ENCODE data around the gene RYK. TPM values are rescaled to one million over a fixed set of nuclear protein-coding genes. Genes with fewer than 3 reads are reported as not detected.

The RYK gene
- total RNA-seq, 4 donors from 2014 or later: 69.3 to 100 (median 84.7) TPM

DNA sequence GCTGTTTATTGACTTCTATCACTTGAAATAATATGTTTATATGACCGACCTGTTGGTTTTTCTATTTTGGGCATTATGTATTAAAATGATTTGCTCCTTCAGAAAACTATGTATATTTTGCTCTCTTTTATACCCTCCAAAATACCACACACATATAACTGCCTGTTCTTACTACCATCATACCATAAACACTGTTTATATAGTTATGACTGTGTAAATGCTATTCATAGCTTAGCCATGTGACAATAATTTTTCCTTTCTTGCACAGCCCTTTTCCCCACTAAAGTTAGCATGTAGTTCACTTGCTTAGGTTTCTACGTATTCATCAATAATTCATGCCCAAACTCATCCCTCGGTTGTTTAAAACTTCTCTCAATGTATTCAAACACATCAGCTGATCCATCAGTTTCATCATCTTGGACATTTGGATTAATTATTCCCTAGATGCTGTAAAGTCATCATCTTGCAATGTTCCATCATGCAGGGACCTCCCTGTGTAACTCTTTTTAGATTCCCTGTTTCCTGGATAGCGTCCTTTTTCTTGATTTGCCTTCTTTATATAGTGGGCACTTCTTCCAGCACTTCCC lies 8.2 kb upstream of the RYK start:
- ATAC-seq (ENCODE audit: low FRiP score): no peak
- no peak for TF ChIP-seq CTCF (IDR thresholded peaks at IDR 0.05)
- no peak for DNase-seq (ENCODE audit: low spot score)

DNA sequence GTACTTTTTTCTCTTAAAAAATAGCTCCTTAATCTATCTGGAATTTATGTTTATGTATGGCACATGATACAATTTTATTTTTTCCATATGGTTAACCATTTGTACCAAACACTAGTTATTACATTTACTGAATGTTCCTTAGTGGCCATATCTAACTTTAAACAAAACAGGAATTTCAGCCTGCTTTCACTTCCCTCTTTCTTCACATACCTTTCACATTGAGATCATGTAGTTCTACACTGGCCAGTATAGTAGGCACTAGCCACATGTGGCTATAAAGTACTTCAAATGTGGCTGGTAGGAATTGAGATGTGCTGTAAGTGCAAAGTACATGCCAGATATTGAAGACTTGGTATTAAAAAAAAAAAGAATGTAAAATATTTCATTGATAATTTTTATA lies 4.7 kb upstream of the RYK start:
- TF ChIP-seq CTCF (IDR thresholded peaks at IDR 0.05): no peak
- no peak for ATAC-seq (ENCODE audit: low FRiP score)
- no peak for DNase-seq (ENCODE audit: low spot score)

DNA sequence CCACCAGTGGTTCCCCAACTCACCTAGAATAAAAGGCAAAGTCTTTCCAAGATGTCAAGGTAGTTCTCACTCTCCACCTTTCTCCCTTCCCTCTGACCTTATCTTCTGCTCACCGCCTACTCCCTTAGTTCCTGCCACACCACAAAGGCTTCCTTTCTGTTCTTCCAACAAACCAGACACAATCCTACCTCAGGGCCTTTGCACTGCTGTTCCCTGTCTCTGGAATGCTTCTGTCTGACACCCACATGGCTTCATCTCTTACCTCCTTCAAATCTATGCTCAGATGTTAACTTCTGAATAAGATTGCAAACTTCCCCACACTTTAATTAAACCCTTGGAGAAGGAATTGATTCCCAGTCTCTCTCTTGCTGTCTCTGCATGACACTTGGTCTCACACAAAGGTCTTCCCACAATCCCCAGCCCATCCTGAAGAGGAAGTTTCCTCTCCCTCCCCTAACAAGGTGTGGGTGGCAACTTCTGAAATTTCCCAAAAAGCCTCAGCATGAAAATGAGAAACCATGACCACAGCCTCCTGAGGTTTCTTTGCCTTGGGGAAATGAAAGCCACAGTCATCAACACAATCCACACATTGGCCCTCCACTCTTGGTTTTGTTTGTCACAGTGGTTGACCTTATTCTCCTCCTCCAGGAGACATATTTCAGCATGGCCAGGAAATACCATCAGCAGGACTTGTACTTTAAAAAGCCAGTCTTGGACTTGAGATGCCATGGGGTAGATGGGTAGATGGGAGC lies 3.0 kb upstream of the RYK start:
- DNase-seq (ENCODE audit: low spot score) (no peak), ATAC-seq (ENCODE audit: low FRiP score) (no peak)
- no peak for TF ChIP-seq CTCF (IDR thresholded peaks at IDR 0.05)

GRCh38 chr3:134252766-134253165 lies 2.1 kb upstream of the RYK start:
- no peak for TF ChIP-seq CTCF (IDR thresholded peaks at IDR 0.05)
- ATAC-seq (ENCODE audit: low FRiP score): no peak
- DNase-seq (ENCODE audit: low spot score): no peak

GRCh38 chr3:134251731-134252391 lies 1.2 kb upstream of the RYK start:
- ATAC-seq (ENCODE audit: low FRiP score): no peak
- DNase-seq (ENCODE audit: low spot score): no peak
- no peak for TF ChIP-seq CTCF (IDR thresholded peaks at IDR 0.05)

DNA sequence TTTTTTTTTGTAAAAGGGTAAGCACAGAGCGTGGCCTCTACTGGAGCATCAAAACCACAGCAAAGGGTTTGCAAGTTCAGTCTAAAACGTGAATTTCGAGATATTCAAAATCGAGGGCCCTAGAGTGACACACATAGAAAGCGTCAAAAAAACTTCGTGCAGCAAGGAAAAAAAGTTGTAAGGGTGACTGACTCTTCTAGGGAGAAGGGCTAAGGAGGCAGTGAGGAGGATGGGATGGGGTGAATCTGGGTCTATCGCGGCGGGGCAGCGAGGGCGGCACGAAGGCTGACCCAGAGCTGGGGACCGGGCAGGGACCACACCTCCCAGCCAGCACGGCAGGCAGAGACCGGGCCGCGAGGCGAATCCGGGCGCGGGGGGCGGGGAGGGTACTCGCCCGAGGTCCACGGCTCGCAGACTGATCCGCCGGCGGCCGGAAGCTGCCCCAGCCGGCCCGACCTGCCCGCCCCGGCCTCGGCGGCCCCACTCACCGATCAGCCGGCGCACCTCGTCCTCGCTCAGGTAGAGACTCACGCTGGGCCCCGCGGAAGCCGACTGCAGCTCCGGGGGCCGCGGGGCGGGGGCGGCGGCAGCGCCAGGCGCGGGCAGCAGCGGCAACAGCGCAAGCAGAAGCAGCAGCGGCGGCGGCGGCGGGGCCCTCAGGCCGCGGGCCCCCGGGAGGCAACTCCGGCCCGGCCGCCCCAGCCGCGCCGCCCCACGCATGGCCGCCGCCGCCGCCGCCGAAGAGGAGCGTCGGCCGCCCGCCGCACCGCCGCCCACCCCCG lies 533 bp downstream of the RYK start:
- ATAC-seq (ENCODE audit: low FRiP score) (peak; percentile 79), DNase-seq (ENCODE audit: low spot score) (no peak)
- no peak for TF ChIP-seq CTCF (IDR thresholded peaks at IDR 0.05)

Data from omental fat pad (tissue), 4 donors.